Measurements from ENCODE around the gene MMP24.
A peak's percentile ranks its signal among the peaks of the same experiment; 100 is the strongest.

MMP24 gene

GRCh38 chr20:35317416-35318210 lies 91.1 kb downstream of the MMP24 start:
- no peak for DNase-seq (ENCODE audit: low read depth)
- TF ChIP-seq CTCF (IDR thresholded peaks at IDR 0.05; ENCODE audit: low read length, missing control alignments), result no peak
- no peak overlapping the region for H3K4me3 ChIP-seq (replicated peaks; ENCODE audit: low read depth, low read length)

- no peak overlapping the region for H3K4me3 ChIP-seq (replicated peaks; ENCODE audit: low read depth, low read length)
- no peak for TF ChIP-seq CTCF (IDR thresholded peaks at IDR 0.05; ENCODE audit: low read length, missing control alignments)
- peak; percentile 71 for DNase-seq (ENCODE audit: low read depth)
Measured at GRCh38 chr20:35318502-35319157, 92.1 kb downstream of the MMP24 start.

- DNase-seq (ENCODE audit: low read depth), result no peak
- TF ChIP-seq CTCF (IDR thresholded peaks at IDR 0.05; ENCODE audit: low read length, missing control alignments), result no peak
- H3K4me3 ChIP-seq (replicated peaks; ENCODE audit: low read depth, low read length), result no peak overlapping the region
Measured at GRCh38 chr20:35319192-35319870, 92.8 kb downstream of the MMP24 start.

GRCh38 chr20:35319871-35320197 lies 93.3 kb downstream of the MMP24 start:
- DNase-seq (ENCODE audit: low read depth), result peak; percentile 55
- no peak for TF ChIP-seq CTCF (IDR thresholded peaks at IDR 0.05; ENCODE audit: low read length, missing control alignments)
- H3K4me3 ChIP-seq (replicated peaks; ENCODE audit: low read depth, low read length), result no peak overlapping the region

GRCh38 chr20:35320396-35321126 lies 94.1 kb downstream of the MMP24 start:
- no peak for TF ChIP-seq CTCF (IDR thresholded peaks at IDR 0.05; ENCODE audit: low read length, missing control alignments)
- peak; percentile 47 for DNase-seq (ENCODE audit: low read depth)
- H3K4me3 ChIP-seq (replicated peaks; ENCODE audit: low read depth, low read length), result no peak overlapping the region

GRCh38 chr20:35325401-35325800 lies 98.9 kb downstream of the MMP24 start:
- no peak overlapping the region for H3K4me3 ChIP-seq (replicated peaks; ENCODE audit: low read depth, low read length)
- no peak for TF ChIP-seq CTCF (IDR thresholded peaks at IDR 0.05; ENCODE audit: low read length, missing control alignments)
- no peak for DNase-seq (ENCODE audit: low read depth)
